DND-41 (cell line): ENCODE measurements around the gene CMSS1.

ENCODE experiments used
- ATAC-seq: fragments of 200-7000 bp; cut with Tn5 transposase; 3 replicates; pipeline ENCODE4 v1.9.1; 2021; ENCODE audit warnings: low read depth; ENCODE audit not compliant: insufficient read depth
- DNase-seq: peaks from one replicate; pipeline ENCODE4 v3.0.0-alpha.2; 2020
- H2AFZ ChIP-seq: 2 replicates; pipeline ENCODE4 v1.6.0; 2012; ENCODE audit warnings: low read depth, low read length
- H3K27ac ChIP-seq: 2 replicates; pipeline ENCODE4 v1.5.1; 2012; ENCODE audit warnings: low read length, inconsistent platforms
- H3K27me3 ChIP-seq: fragments of 200-600 bp; sonication (generic); 2 replicates; pipeline ENCODE4 v1.6.0; 2012; ENCODE audit warnings: low read length, mild to moderate bottlenecking, inconsistent platforms; ENCODE audit not compliant: insufficient read depth, poor library complexity
- H3K36me3 ChIP-seq: 2 replicates; pipeline ENCODE4 v1.5.1; 2012; ENCODE audit warnings: low read length, inconsistent platforms; ENCODE audit not compliant: insufficient read depth
- H3K4me1 ChIP-seq: 2 replicates; pipeline ENCODE4 v1.5.1; 2012; ENCODE audit warnings: mild to moderate bottlenecking, low read length; ENCODE audit not compliant: insufficient read depth
- H3K4me2 ChIP-seq: 2 replicates; pipeline ENCODE4 v1.6.0; 2012; ENCODE audit warnings: mild to moderate bottlenecking, moderate library complexity, low read length, inconsistent platforms; ENCODE audit not compliant: insufficient read depth
- H3K4me3 ChIP-seq, 2 experiments: fragments of 200-600 bp in 1 of 2; shearing (Covaris generic) in 1 of 2; 2 replicates each; pipeline ENCODE4 v1.5.1; 2012 to 2016; ENCODE audit warnings: inconsistent platforms in 2 of 2, low read length in 2 of 2, mild to moderate bottlenecking in 2 of 2, low read depth in 1 of 2, moderate library complexity in 1 of 2
- H3K79me2 ChIP-seq: 2 replicates; pipeline ENCODE4 v1.6.0; 2012; ENCODE audit warnings: low read length, inconsistent platforms; ENCODE audit not compliant: insufficient read depth
- H3K9ac ChIP-seq: 2 replicates; pipeline ENCODE4 v1.6.0; 2012; ENCODE audit warnings: low read depth, mild to moderate bottlenecking, inconsistent platforms, low read length, moderate library complexity
- H3K9me3 ChIP-seq: 2 replicates; pipeline ENCODE4 v1.5.1; 2012; ENCODE audit warnings: low read length, moderate library complexity, mild to moderate bottlenecking, inconsistent platforms; ENCODE audit not compliant: insufficient read depth, severe bottlenecking
- H4K20me1 ChIP-seq: 2 replicates; pipeline ENCODE4 v1.6.0; 2012; ENCODE audit warnings: low read length; ENCODE audit not compliant: insufficient read depth
- EZH2 ChIP-seq: IDR thresholded peaks from 3 replicates; pipeline ENCODE4 v1.6.1; 2012; ENCODE audit warnings: borderline replicate concordance, low read depth, mild to moderate bottlenecking, moderate library complexity, low read length, inconsistent platforms; ENCODE audit not compliant: severe bottlenecking
- TF ChIP-seq, protein P1 (sequence below): IDR thresholded peaks from 2 replicates; pipeline ENCODE4 v1.5.1; 2012; ENCODE audit warnings: borderline replicate concordance, low read length, moderate library complexity, mild to moderate bottlenecking; ENCODE audit not compliant: poor library complexity, severe bottlenecking; ENCODE audit errors: extremely low read depth

CMSS1 gene

DNA sequence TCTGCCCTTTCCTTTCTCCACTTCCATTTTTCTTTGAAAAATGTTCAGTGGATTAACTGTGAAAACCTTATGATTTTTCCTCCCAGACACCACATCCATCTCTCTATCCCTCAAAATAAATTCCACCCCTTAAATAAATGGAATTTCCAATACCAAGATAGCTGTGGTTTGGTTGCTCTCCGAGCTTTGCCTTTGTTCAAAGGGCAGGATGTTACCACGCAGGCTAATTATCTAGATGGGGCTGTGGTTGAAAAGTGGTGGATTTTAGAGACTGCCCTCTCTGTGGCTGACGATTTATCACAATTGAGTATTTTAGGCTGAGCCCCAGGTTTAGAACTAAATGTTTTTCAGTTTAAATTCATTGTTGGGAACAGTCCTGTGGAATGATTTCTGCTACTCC is 36.9 kb upstream of the CMSS1 start:
- H2AFZ ChIP-seq = no peak overlapping the region
- H3K4me2 ChIP-seq = no peak overlapping the region
- H3K36me3 ChIP-seq = no peaks in the 10 kb centered on the region
- DNase-seq = peak; percentile 6
- H3K9me3 ChIP-seq = no peaks in the 10 kb centered on the region
- H3K27ac ChIP-seq = no peak overlapping the region
- no peaks in the 10 kb centered on the region for H3K79me2 ChIP-seq
- ATAC-seq = peak; percentile 76; the same call in 2 of the 3 replicates
- TF ChIP-seq, protein P1, sequence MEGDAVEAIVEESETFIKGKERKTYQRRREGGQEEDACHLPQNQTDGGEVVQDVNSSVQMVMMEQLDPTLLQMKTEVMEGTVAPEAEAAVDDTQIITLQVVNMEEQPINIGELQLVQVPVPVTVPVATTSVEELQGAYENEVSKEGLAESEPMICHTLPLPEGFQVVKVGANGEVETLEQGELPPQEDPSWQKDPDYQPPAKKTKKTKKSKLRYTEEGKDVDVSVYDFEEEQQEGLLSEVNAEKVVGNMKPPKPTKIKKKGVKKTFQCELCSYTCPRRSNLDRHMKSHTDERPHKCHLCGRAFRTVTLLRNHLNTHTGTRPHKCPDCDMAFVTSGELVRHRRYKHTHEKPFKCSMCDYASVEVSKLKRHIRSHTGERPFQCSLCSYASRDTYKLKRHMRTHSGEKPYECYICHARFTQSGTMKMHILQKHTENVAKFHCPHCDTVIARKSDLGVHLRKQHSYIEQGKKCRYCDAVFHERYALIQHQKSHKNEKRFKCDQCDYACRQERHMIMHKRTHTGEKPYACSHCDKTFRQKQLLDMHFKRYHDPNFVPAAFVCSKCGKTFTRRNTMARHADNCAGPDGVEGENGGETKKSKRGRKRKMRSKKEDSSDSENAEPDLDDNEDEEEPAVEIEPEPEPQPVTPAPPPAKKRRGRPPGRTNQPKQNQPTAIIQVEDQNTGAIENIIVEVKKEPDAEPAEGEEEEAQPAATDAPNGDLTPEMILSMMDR = no peak
- TF ChIP-seq EZH2 = no peak
- no peaks in the 10 kb centered on the region for H3K4me1 ChIP-seq
- H3K27me3 ChIP-seq = peaks cover 7% of the 10 kb centered on the region
- H3K9ac ChIP-seq = no peak overlapping the region
- H3K4me3 ChIP-seq = no peak overlapping the region
- no peaks in the 10 kb centered on the region for H4K20me1 ChIP-seq

DNA sequence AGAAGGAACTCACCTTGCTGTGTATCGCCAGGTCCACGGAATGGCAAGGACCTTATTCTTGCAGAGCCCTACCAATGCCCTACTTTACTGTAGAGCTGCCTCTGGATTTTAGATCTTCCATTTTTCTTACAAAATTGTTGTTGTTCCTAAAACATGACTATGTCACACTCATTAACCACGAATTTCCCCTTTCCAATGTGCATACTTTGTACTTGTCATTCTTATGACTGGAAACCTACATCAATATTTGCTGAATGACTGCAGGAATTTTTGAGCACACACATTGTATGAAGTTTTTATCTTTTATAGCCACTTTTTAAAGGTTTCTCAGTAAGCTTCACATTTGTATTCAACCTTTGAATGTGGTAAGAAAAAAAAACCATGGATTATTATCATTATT is 35.9 kb upstream of the CMSS1 start:
- Histone ChIP-seq H3K9me3 (no peaks in the 10 kb centered on the region), H3K4me2 (no peak overlapping the region), H2AFZ (no peak overlapping the region), H3K27me3 (peaks cover 7% of the 10 kb centered on the region), H3K9ac (no peak overlapping the region), H3K4me1 (no peaks in the 10 kb centered on the region), H3K36me3 (no peaks in the 10 kb centered on the region), H3K27ac (no peak overlapping the region), H3K79me2 (no peaks in the 10 kb centered on the region), H4K20me1 (no peaks in the 10 kb centered on the region), H3K4me3 (no peak overlapping the region)
- TF ChIP-seq, protein P1 = no peak
- no peak for TF ChIP-seq EZH2
- DNase-seq (no peak), ATAC-seq (no peak)

DNA sequence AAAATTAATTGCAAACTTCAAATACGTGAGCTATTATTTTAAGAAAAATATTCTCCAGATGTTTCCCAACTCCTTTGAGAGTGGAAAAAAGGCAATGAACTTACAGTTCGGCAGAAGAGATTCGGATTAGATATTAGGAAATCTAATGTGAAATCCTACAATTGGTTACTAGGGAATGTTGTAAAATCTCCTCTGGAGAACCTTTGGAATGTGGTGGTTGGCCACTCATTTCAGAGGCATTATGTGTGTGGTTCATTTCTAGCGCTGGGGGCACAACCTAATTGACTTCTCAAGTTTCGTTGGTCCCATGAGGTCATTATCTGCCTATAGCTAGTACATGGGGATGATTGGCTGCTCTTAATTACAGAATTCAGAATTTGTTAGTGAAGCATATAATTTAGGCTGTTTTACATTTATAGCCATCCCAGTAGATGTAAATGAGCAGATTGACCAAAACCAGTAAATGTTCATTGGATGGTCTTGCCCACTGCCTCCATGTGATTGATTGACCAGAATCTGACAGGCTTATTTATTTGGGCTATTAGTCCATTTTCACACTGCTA is 34.6 kb upstream of the CMSS1 start:
- ATAC-seq (no peak), DNase-seq (no peak)
- Histone ChIP-seq H3K4me2 (no peak overlapping the region), H2AFZ (no peak overlapping the region), H4K20me1 (no peaks in the 10 kb centered on the region), H3K27ac (no peak overlapping the region), H3K9ac (no peak overlapping the region), H3K4me1 (no peaks in the 10 kb centered on the region), H3K79me2 (no peaks in the 10 kb centered on the region), H3K36me3 (no peaks in the 10 kb centered on the region), H3K9me3 (no peaks in the 10 kb centered on the region), H3K4me3 (no peak overlapping the region), H3K27me3 (peaks cover 7% of the 10 kb centered on the region)
- TF ChIP-seq EZH2 = no peak
- TF ChIP-seq, protein P1 = no peak

DNA sequence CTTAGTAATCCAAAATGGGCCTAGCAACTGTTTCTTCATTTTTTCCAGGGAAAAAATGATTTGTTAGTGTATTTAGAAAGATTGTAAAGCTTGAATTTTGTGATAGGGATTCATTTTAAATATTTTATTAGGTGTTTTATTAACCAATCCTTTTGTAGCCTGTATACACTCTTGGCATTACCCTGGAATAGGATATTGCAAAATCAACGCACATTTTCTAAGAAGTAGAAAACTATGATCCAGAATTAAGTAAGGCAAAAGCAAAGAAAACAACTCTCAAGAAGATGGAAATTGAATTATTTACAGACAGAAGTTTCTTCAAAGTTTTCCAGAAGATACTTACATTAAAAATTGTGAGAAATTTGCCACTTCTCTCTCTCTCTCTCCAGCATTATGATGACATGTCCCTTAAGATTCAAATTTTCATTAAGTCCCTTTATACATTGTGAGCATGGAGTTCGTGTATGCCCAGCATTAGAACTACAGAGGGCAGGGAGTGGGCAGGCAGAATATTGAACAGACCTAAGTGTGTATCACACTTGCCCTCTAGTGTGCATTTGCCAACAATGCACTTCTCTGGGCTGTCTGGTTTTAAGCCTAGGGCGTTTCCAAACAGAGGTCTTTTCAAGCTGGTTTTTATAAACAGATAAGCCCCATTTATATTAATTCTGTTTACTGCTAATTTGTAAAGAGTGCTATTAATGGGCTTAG is 28.5 kb upstream of the CMSS1 start:
- H4K20me1 ChIP-seq = no peaks in the 10 kb centered on the region
- H3K36me3 ChIP-seq = no peaks in the 10 kb centered on the region
- H3K9me3 ChIP-seq = no peaks in the 10 kb centered on the region
- H3K27me3 ChIP-seq = peaks cover 7% of the 10 kb centered on the region
- DNase-seq (peak; percentile 18), ATAC-seq (peak; percentile 92)
- no peak overlapping the region for H3K9ac ChIP-seq
- H3K4me1 ChIP-seq = no peaks in the 10 kb centered on the region
- H3K4me2 ChIP-seq = no peak overlapping the region
- no peak for TF ChIP-seq EZH2
- TF ChIP-seq, protein P1 = peak; percentile 65
- no peaks in the 10 kb centered on the region for H3K79me2 ChIP-seq
- H3K4me3 ChIP-seq = no peak overlapping the region
- H2AFZ ChIP-seq = no peak overlapping the region
- H3K27ac ChIP-seq = no peak overlapping the region
